GM18507 (cell line): ENCODE measurements around the gene ZNF846.
"Not testable (repeated sequence)": the region's sequence is repeated elsewhere in the genome, so short reads cannot be mapped to it uniquely, and the experiment has no call there.

ENCODE experiments used
- DNase-seq: peaks from one replicate; pipeline ENCODE4 v3.0.0; 2011; ENCODE audit warnings: low read depth; ENCODE audit not compliant: insufficient read length; ENCODE audit errors: extremely low spot score
- FAIRE-seq: peaks from 2 replicates; lab custom pipeline; 2011; peaks lifted over from hg19 to GRCh38; lab: Jason Lieb, UNC

ZNF846 gene

GRCh38 chr19:9768175-9769112 lies at the start of gene ZNF846:
Gene ZNF846, minus strand, starts transcription at chr19:9768738. Its CDS starts 3,788 bp downstream, at chr19:9764950.
- DNase-seq (peak; percentile 89), FAIRE-seq (peak; percentile 94)

DNA sequence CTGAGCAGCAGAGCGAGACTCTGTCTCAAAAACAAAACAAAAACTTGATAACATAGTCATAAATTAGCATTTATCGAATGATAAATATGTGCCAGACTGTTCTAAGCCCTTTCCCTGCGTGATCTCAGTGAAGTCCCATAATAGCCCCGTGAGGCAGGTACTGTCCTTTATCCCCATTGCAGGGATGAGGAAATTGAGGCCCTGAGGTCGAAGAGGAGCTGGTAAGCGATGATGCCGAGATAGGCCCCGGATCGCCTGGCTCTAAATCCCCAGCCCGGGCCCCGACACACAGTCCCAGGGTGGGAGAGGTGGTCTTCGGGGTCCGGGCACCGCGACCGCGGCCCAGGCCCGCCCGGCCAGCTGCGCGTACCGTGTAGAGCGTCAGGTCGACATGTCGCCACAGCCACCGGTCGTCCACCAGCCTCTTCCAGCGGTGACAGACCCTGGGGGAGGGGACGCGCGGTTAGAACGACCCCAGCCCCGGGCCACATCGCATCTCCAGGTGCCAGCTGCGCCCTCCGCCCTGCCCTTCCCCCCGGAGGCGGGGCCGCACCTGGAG lies 49.7 kb upstream of the ZNF846 start:
- DNase-seq (no peak), FAIRE-seq (no peak)

GRCh38 chr19:9811139-9811538 lies 42.6 kb upstream of the ZNF846 start:
- no peak for DNase-seq
- no peak for FAIRE-seq

GRCh38 chr19:9808855-9809824 lies 40.6 kb upstream of the ZNF846 start:
- DNase-seq (no peak), FAIRE-seq (no peak)

DNA sequence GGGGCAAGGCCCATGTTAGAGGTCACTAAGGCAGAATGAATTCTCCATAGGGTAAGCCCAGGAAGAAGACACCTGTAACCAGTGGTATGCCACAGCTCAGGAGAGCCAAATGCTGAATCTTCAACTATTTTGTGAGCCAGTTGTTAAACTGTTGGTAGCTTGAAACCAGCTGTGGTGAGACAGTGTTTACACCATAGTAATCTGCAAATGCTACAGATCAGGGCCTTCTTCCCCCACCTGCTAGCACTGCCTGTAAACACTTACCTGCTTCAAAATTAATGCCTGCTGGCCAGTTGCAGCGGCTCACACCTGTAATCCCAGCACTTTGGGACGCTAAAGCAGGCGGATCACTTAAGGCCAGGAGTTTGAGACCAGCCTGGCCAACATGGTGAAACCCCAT lies 38.3 kb upstream of the ZNF846 start:
- no peak for DNase-seq
- no peak for FAIRE-seq

GRCh38 chr19:9801976-9802375 lies 33.4 kb upstream of the ZNF846 start:
- FAIRE-seq (no peak), DNase-seq (no peak)

DNA sequence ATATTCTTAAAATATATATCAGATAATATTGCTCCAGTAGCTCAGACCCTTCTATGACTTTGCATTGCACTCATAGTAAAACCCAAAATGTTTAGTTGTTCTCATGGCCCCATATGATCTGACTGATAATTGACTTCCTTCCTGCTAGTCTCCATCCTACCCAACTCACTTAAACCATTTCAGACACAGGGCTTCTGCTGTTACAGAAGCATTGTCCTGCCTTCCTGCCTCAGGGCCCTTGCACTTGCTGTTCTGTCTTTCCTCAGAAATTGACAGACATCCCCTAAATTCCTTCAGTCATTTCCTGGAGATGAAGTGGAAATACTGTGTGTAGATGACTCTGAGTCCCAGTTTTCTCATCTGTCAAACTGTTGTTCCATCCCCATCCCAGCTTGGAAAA lies 30.6 kb upstream of the ZNF846 start:
- DNase-seq (no peak), FAIRE-seq (no peak)

GRCh38 chr19:9797871-9798270 lies 29.3 kb upstream of the ZNF846 start:
- FAIRE-seq (no peak), DNase-seq (no peak)

- peak; percentile 33 for DNase-seq
Observed at GRCh38 chr19:9796113-9796773, 27.7 kb upstream of the ZNF846 start.

GRCh38 chr19:9793071-9793591 lies 24.6 kb upstream of the ZNF846 start:
- FAIRE-seq, result no peak

More at GRCh38 chr19:9796113-9796773, 27.7 kb upstream of the ZNF846 start:
- FAIRE-seq, result peak; percentile 98

GRCh38 chr19:9792206-9793070 lies 23.9 kb upstream of the ZNF846 start:
- peak; percentile 75 for FAIRE-seq
- peak; percentile 47 for DNase-seq

More at GRCh38 chr19:9793071-9793591, 24.6 kb upstream of the ZNF846 start:
- no peak for DNase-seq

- DNase-seq (peak; percentile 62), FAIRE-seq (peak; percentile 68)
Observed at GRCh38 chr19:9791552-9792205, 23.1 kb upstream of the ZNF846 start.

- DNase-seq, FAIRE-seq: not testable (repeated sequence)
Observed at GRCh38 chr19:9791073-9791367, 22.5 kb upstream of the ZNF846 start.

GRCh38 chr19:9789579-9789978 lies 21.0 kb upstream of the ZNF846 start:
- not testable (repeated sequence) for DNase-seq, FAIRE-seq

GRCh38 chr19:9789066-9789465 lies 20.5 kb upstream of the ZNF846 start:
- no peak for FAIRE-seq
- DNase-seq, result no peak

DNA sequence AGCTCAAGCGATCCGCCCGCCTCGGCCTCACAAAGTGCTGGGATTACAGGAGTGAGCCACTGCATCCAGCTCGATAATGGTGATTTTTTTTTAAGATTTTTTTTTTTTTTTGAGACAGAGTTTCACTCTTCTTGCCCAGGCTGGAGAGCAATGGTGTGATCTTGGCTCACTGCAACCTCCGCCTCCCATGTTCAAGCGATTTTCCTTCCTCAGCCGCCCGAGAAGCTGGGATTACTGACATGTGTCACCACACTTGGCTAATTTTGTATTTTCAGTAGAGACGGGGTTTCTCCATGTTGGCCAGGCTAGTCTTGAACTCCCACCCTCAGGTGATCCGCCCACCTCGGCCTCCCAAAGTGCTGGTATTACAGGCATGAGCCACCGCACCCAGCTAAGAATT lies 20.1 kb upstream of the ZNF846 start:
- FAIRE-seq, DNase-seq: not testable (repeated sequence)

DNA sequence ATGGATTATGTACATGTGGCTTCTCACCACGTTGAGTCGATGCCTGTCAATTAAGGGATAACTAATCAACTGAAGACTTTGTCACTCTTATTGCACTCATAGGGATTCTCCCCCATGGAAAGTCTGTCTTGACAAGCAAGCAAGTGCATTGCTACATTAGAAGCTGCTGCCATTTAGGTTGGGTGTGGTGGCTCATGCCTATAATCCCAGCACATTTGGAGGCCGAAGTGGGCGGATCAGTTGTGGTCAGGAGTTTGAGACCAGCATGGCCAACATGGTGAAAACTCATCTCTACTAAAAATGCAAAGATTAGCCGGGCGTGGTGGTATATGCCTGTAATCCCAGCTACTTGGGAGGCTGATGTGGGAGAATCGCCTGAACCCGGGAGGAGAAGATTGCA lies 18.3 kb upstream of the ZNF846 start:
- FAIRE-seq (no peak), DNase-seq (no peak)

DNA sequence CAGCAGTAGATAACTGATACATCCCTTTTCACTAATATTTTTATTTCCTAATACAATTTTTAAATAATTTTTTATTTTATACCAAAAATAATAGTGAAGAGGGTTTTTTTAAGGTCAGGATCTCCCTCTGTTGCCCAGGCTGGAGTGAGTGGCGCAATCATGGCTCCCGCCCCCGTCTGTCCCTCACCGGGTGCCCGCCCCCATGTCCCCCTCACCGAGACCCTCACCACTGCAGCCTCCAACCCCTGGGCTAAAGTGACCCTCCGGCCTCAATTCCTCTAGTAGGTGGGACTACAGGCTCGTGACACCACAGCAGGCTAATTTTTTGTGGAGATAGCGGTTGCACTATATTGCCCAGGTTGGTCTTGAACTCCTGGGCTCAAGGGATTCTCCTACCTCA lies 17.8 kb upstream of the ZNF846 start:
- DNase-seq (no peak), FAIRE-seq (no peak)
